HTR-8/SVneo (cell line): Measurements from ENCODE around the gene MUCL3.
A peak's percentile ranks its signal among the peaks of the same experiment; 100 is the strongest.
"Not testable (repeated sequence)": the region's sequence is repeated elsewhere in the genome, so short reads cannot be mapped to it uniquely, and the experiment has no call there.

Experiments
- DNase-seq: peaks from one replicate; pipeline ENCODE4 v3.0.0; 2011; ENCODE audit warnings: low spot score, mixed read lengths; ENCODE audit not compliant: insufficient read length
- FAIRE-seq: peaks from 2 replicates; lab custom pipeline; 2011; peaks lifted over from hg19 to GRCh38; lab: Jason Lieb, UNC

Gene MUCL3

DNA sequence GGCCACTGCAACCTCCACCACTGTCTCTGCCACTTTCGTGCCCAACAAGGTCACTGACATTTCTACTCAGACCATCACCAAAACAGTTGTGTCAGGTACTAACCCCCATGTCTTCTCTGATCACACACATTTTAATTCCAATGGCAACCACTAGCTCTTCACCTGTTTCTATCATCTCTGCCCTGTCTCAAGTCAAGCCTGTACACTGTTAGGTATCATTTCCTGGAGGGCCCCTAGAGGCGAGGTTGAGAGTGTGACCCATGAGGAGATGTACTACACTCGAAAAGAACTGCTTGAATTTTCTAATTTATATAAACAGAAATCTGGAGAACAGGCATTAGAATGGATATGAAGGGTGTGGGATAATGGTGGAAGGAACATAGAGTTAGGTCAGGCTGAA lies 25.4 kb downstream of the MUCL3 start:
- FAIRE-seq (no peak), DNase-seq (no peak)

DNA sequence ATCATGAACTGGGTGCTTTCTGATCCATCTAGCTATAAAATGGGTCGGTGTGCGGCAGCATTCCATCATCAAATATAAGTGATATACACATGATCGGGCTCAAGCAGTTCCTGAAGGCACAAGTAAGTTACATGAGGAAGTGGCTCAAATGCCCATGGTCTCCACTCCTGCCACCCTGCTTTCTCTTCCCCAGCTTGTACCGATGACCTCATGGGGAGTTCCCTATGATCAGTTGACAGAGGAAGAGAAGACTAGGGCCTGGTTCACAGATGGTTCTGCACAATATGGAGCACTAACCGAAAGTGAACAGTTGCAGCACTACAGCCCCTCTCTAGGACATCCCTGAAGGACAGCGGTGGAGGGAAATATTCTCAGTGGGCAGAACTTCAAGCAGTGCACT lies 28.4 kb downstream of the MUCL3 start:
- not testable (repeated sequence) for DNase-seq

DNA sequence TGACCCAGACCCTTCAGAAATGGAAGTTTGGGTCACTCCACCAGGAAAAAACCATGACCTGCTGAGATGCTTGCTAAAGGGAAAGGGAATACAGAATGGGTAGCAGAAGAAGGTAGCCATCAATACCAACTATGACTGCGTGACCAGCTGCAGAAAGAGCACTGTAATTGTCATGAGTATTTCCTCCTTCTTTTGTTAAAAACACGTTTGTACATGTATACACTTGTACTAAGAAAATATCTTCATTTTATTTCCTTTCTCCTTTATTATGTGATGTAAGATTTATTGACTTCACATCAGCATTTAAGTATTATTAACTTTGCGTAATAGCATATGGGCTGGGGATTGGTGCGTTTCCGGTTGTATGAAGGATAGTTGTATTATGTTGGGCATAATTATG lies 30.2 kb downstream of the MUCL3 start:
- FAIRE-seq (no peak), DNase-seq (no peak)

More for the DNA sequence above, 28.4 kb downstream of the MUCL3 start:
- not testable (repeated sequence) for FAIRE-seq

DNA sequence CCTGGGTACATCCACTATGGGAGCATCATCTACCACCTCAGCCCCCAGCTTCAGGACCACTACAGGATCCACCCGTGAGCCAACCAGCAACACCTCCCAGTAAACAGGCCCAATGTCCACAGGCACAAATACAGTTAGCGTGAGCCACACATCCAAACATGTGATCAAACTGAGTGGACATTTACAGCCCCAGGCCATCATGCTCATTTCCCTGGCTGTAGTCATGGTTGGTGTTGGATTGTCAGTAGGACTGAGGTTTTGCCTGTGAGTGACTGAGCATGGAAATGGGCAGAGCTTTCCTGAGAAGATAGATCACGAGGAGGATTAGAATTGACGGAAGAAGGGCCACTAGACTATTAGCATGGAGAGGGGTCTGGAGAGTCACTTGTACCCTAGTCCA lies 32.0 kb downstream of the MUCL3 start:
- FAIRE-seq (peak; percentile 84), DNase-seq (no peak)

DNA sequence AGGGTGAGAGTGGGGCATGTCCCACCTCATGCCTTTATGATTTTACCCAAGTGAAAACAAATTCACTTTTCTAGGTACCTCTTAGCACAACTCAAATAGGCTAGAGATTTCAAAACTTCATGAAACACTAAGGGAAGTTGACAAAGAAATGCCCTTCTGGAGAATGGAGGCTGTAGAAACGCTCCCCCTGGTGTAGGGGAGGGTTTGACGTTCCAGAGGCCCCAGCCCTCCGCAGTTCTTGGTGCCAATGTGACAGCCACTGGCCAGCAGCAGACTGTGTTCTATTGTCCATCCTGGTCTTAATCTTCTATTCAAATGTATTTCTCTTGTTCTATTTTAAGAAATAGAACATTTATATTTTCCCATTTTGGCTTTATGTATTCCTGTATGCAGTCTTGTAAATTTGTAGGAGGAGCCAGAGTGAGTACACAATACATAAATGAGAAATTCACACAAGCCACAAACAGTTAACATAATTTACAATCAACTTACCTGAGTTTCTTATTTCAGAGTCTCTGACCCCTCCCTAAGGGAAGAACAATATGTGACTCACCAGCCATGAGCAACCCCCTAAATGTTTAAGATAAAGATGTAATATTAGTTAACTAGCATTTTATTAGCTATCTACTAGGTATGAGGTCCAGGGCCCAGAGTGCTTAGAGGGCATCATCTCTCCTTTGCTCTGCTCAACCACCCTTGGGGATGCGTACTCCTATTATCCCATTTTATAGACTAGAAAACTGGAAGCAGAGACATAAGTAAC lies 33.9 kb downstream of the MUCL3 start:
- FAIRE-seq (no peak), DNase-seq (no peak)

DNA sequence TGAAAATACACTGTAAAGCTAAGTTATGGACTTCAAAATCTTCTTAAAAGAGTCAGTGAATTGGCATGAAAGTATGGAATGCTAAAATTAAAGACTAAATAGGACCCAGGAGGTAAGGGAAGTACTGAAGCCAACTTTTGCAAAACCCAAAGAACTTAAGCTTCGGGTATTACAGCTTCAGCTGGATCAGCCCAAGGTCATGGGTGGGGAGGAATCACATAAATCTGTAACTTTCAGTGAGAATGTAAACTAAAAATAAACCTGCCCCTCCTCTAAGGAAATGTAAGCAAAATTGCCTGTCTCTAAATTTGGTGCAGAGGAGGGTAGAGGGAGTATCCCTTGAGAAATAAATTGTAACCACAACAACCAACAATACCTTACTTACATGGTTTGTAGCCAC lies 38.4 kb downstream of the MUCL3 start:
- FAIRE-seq (no peak), DNase-seq (no peak)

DNA sequence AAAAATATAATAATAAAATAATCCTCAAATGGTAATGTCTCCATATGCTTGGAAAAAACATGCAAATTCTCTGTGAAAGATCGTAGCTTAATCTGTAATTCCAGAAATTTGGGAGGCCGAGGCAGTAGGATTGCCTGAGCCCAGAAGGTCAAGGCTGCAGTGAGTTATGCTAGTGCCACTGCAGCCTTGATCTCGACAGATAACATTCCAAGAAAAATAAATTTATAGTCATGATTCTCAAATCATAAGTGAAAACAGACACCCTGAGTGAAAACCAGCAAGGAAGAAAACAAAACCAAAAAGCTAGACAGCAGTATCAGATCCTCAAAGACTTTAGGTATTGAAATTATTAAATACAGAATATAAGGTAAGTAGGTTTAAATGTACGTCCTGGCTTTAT lies 38.9 kb downstream of the MUCL3 start:
- no peak for DNase-seq

DNA sequence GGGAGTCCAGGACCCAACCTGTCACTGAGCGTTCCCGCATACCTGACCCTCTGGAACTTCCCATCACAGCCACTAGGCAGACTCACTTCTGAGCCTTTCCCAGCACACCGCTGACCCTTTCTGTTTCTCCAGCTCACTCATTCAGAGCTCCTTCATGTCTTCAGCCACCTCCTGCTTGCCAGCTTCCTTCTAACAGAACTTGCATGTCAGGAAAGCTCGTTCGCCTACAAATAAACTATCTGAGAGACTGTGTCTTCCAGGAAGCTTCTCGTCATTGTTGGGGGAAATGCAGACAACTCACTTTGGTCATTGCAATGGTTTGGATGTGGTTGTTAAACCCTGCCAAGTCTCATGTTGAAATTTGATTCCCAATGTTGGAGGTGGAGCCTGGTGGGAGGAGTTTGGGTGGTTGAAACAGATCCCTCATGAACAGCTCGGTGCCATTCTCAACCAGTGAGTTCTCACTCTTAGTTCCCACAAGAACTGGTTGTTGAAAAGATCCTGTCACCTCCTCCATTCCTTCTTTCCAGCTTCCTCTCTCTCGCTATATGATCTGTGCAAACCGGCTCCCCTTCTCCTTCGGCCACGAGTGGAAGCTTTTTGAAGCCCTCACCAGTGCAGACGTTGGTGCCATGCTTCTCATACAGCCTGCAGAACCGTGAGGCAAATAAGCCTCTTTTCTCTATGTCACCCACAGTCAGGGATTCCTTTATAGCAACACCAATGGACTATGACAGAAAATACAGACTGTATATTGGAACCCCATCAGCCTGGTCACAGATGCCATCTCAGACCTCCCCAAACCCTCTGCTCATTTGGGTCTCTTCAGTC lies 41.4 kb downstream of the MUCL3 start:
- peak; percentile 45 for DNase-seq
- FAIRE-seq = peak; percentile 76

More for the DNA sequence above, 38.9 kb downstream of the MUCL3 start:
- no peak for FAIRE-seq

DNA sequence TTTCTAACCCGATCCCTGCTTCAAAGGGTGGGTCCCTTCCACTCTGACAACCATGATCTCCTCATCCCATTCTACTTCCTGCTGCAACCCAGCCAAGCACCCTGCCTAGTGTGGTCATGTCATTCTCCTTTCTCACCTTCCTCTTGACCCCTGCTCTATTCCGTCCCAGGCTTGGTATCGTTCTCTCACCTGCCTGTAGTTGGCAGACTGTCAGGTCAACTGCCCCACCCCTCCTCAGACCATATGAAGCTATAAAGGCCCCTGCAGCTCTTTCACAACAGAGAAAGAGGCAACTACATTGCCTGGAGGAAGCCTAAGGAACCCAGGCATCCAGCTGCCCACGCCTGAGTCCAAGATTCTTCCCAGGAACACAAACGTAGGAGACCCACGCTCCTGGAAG lies 42.7 kb downstream of the MUCL3 start, which contains the start of gene MUC21:
Gene MUC21, plus strand, starts transcription at position 280 of the 400 bp plus-strand sequence. CDS start 241 bp downstream, outside the sequence.
- FAIRE-seq (no peak), DNase-seq (no peak)

DNA sequence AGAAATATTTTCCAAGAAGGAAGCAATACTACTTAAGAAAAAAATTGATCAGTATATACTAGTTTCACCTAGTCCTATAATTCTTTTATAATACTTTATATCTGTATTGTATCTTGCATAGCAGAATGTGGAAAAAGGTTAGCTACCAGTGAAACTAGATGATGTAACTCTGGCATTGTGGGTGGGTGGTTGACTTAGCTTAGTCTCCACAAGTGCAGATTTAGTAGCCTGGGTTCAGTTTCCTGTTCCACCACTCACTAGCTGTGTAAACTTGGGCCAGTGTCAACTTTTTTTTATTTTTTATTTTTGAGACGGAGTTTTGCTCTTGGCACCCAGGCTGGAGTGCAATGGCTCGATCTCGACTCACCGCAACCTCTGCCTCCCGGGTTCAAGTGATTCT lies 44.7 kb downstream of the MUCL3 start:
- FAIRE-seq (no peak), DNase-seq (no peak)

DNA sequence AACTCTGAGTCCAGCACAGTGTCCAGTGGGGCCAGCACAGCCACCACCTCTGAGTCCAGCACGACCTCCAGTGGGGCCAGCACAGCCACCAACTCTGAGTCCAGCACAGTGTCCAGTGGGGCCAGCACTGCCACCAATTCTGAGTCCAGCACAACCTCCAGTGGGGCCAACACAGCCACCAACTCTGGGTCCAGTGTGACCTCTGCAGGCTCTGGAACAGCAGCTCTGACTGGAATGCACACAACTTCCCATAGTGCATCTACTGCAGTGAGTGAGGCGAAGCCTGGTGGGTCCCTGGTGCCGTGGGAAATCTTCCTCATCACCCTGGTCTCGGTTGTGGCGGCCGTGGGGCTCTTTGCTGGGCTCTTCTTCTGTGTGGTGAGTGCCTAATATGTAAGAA lies 46.5 kb downstream of the MUCL3 start:
- DNase-seq (no peak), FAIRE-seq (peak; percentile 20)

DNA sequence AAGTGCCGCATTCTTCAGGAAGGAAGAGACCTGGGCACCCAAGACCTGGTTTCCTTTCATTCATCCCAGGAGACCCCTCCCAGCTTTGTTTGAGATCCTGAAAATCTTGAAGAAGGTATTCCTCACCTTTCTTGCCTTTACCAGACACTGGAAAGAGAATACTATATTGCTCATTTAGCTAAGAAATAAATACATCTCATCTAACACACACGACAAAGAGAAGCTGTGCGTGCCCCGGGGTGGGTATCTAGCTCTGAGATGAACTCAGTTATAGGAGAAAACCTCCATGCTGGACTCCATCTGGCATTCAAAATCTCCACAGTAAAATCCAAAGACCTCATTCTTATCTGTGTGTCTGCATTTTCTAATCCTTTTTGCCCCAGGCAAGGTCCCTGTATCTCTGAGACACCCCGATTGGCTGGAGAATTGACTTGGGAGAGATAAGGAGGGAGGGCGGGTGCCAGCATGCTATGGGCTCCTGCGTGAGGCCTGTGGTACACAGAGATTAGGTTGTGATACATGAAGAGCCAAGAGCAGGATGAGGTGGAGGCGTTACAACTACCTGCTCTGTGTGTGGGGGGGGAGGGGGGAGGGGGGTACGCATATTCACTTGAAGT lies 47.5 kb downstream of the MUCL3 start:
- DNase-seq = no peak
- no peak for FAIRE-seq

DNA sequence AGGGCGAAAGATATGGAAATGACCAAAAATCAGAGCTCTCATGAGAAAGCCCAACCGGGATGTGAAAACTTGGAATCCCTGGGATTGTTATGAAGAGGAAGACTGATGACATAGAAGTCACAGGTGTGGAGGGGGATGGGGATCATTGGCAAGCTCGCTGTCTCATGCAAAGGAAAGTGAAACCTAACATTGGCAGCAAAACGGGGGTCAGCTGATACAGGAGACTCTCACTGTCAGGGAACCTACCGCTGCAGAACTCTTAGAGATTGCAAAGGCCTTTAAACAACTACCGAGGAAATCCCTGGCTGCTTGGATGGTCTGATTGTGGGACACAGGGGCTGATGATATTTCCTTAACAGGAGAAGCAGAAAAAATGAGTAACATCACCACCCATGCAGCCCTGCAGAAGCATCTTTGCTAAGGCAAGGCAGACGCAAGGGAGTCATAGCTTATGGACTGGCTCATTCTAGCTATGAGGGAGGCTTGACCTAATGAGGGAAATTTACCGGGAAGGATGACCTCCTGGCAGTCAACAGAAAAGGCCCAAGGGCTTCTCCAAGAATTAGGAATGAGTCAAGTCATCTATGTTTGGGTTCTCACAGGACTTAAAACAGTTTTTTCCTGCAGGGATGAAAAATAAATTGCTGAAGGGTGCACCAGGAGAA lies 49.8 kb downstream of the MUCL3 start:
- FAIRE-seq (no peak), DNase-seq (no peak)

DNA sequence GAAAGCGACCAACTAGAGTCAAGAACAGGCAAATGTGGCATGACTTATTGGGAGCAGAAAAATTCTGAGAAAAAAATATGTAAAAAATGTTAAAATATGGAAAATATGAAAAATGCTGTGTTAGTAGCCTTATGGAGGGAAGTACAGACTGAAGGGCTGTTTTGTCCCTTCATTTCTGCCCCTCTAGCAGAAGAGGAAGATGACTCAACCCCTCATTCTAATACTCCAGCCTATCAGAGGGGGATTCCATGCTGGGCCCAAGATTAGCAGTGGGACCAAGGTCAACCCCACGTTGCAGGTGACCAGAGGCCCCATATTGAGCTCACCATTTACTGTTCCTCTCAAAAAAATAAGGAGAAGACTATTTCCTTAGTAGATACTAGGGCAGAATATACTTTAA lies 51.1 kb downstream of the MUCL3 start:
- FAIRE-seq (no peak), DNase-seq (no peak)

DNA sequence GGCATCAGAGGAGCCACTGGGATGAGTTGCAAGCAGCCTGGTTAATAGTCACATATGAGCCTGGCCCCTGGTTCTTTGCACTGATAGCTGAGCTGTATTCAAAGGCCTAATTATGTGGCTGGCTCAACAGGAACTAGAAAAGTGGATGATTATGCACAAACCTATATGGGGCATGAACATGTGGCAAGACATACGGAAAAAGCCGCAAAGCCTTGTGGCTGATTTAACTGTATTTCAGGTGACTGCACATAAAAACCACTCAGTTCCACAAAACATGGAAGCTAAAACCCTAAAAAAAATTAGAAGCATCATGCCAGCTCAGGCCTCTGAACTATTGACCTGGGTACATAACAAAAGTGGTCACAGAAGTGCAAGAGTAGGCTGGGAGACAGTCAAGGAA lies 56.5 kb downstream of the MUCL3 start:
- FAIRE-seq = no peak
- no peak for DNase-seq

DNA sequence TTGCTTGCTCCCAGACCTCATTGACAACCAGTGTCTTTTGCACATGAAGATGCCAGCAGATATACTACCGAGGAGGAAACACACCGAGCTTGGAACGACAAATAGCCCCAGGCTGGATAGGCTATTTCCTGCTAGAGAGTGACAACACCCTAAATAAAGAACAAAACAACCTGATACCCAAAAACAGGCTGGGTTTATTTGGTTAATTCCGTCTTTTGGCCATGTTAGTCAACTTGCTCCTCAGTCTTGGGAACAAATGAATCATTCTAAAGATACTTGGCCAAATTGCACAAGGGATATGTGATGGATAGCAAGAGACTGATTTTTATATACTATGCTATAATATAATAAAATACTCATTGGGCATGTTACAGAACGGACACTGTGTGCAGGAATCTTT lies 58.0 kb downstream of the MUCL3 start:
- no peak for DNase-seq

DNA sequence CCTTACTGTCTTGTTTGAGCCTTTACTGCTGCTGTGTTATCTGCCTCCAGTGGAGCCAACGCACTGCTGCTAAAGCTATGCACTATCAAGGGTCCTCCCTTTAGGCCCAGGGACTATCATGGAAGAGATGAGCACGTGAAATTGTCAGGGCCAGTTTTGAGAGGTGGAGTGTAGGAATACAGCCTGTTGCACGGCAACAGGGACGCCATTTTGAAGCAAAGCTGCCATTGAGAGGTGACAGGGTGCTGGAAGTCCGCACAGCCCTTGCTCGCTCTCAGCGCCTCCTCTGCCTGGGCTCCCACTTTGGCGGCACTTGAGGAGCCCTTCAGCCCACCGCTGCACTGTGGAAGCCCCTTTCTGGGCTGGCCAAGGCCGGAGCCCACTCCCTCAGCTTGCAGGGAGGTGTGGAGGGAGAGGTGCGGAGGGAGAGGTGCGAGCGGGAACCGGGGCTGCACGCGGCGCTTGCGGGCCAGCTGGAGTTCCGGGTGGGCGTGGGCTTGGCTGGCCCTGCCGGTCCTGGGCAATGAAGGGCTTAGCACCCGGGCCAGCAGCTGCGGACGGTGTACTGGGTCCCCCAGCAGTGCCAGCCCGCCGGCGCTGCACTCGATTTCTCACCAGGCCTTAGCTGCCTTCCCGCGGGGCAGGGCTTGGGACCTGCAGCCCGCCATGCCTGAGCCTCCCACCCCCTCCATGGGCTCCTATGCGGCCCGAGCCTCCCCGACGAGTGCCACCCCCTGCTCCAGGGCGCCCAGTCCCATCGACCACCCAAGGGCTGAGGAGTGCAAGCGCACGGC lies 59.5 kb downstream of the MUCL3 start:
- not testable (repeated sequence) for FAIRE-seq, DNase-seq

More for the DNA sequence above, 58.0 kb downstream of the MUCL3 start:
- no peak for FAIRE-seq

DNA sequence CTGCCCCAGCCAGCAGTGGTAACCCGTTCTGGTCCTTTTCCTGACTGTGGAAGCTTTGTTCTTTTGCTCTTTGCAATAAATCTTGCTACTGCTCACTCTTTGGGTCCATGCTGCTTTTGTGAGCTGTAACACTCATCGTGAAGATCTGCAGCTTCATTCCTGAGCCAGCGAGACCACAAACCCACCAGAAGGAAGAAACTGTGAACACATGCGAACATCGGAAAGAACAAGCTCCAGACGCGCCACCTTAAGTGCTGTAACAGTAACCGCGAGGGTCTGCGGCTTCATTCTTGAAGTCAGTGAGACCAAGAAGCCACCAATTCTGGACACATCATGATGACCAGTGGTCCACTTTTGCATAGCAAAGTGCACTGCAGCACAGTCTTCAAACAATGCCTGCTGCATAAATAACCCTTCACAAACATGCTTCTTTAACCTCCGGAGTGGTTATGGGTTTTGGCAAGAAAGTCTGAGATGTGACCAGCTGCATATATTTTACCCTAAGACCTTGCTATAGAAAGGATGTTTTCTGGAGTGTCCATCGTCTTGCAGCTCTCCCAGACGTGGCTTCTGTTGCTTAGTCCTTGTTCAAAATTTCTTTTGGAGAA lies 60.6 kb downstream of the MUCL3 start:
- FAIRE-seq (no peak), DNase-seq (no peak)

DNA sequence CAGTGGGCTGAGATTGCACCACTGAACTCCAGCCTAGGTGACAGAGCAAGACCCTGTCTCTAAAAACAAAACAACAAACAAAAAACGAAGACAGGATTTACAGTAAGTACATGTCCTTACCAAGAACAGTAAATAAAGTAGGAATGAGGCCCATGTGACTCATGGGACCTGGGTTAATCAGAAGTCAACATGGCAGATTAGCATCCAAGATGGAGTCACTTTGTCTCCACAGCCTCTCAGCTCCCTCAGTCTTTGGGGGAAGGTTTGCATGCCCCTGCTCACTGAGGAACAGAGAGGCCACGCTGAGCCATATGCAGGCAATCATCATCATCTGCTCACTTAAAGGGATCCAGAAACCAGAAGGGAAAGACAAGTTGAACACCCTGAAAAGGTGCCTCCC lies 61.7 kb downstream of the MUCL3 start:
- no peak for DNase-seq
- no peak for FAIRE-seq
